ENCODE data around the gene SNAP25. TPM values are rescaled to one million over a fixed set of nuclear protein-coding genes. Genes with fewer than 3 reads are reported as not detected.

The SNAP25 gene
- polyA plus RNA-seq, 1 donor = 8.4 TPM

GRCh38 chr20:10304471-10305046 lies 85.9 kb downstream of the SNAP25 start:
- DNase-seq = no peak

GRCh38 chr20:10306440-10307358 lies 88.1 kb downstream of the SNAP25 start:
- DNase-seq = no peak

- DNase-seq = no peak
Observed at GRCh38 chr20:10307359-10307735, 88.7 kb downstream of the SNAP25 start.

- no peak for DNase-seq
Observed at GRCh38 chr20:10308652-10309051, 90.0 kb downstream of the SNAP25 start.

GRCh38 chr20:10309326-10309725 lies 90.7 kb downstream of the SNAP25 start:
- no peak for DNase-seq

- DNase-seq = no peak
Observed at GRCh38 chr20:10312111-10312510, 93.5 kb downstream of the SNAP25 start.

- DNase-seq = no peak
Observed at GRCh38 chr20:10313215-10313614, 94.6 kb downstream of the SNAP25 start.

- no peak for DNase-seq
Observed at GRCh38 chr20:10313701-10314100, 95.1 kb downstream of the SNAP25 start.

GRCh38 chr20:10314198-10314597 lies 95.6 kb downstream of the SNAP25 start:
- DNase-seq = no peak

GRCh38 chr20:10315138-10315537 lies 96.5 kb downstream of the SNAP25 start:
- no peak for DNase-seq

GRCh38 chr20:10316582-10316981 lies 98.0 kb downstream of the SNAP25 start:
- DNase-seq = no peak

- no peak for DNase-seq
Observed at GRCh38 chr20:10318291-10319024, 99.8 kb downstream of the SNAP25 start.

- DNase-seq = no peak
Observed at GRCh38 chr20:10319855-10320254, 101.2 kb downstream of the SNAP25 start.

GRCh38 chr20:10321138-10321717 lies 102.6 kb downstream of the SNAP25 start:
- no peak for DNase-seq

GRCh38 chr20:10322073-10323012 lies 103.7 kb downstream of the SNAP25 start:
- no peak for DNase-seq

- no peak for DNase-seq
Observed at GRCh38 chr20:10323729-10324128, 105.1 kb downstream of the SNAP25 start.

- DNase-seq = no peak
Observed at GRCh38 chr20:10324198-10324847, 105.7 kb downstream of the SNAP25 start.

- DNase-seq = no peak
Observed at GRCh38 chr20:10328897-10329255, 110.2 kb downstream of the SNAP25 start.

- no peak for DNase-seq
Observed at GRCh38 chr20:10329387-10330005, 110.9 kb downstream of the SNAP25 start.

GRCh38 chr20:10330071-10330470 lies 111.4 kb downstream of the SNAP25 start:
- no peak for DNase-seq
